DND-41 (cell line): Measurements from ENCODE around the gene IQCH.

Source experiments
- ATAC-seq: fragments of 200-7000 bp; cut with Tn5 transposase; 3 replicates; pipeline ENCODE4 v1.9.1; 2021; ENCODE audit warnings: low read depth; ENCODE audit not compliant: insufficient read depth
- DNase-seq: peaks from one replicate; pipeline ENCODE4 v3.0.0-alpha.2; 2020
- H2AFZ ChIP-seq: 2 replicates; pipeline ENCODE4 v1.6.0; 2012; ENCODE audit warnings: low read depth, low read length
- H3K27ac ChIP-seq: 2 replicates; pipeline ENCODE4 v1.5.1; 2012; ENCODE audit warnings: low read length, inconsistent platforms
- H3K27me3 ChIP-seq: fragments of 200-600 bp; sonication (generic); 2 replicates; pipeline ENCODE4 v1.6.0; 2012; ENCODE audit warnings: low read length, mild to moderate bottlenecking, inconsistent platforms; ENCODE audit not compliant: insufficient read depth, poor library complexity
- H3K36me3 ChIP-seq: 2 replicates; pipeline ENCODE4 v1.5.1; 2012; ENCODE audit warnings: low read length, inconsistent platforms; ENCODE audit not compliant: insufficient read depth
- H3K4me1 ChIP-seq: 2 replicates; pipeline ENCODE4 v1.5.1; 2012; ENCODE audit warnings: mild to moderate bottlenecking, low read length; ENCODE audit not compliant: insufficient read depth
- H3K4me2 ChIP-seq: 2 replicates; pipeline ENCODE4 v1.6.0; 2012; ENCODE audit warnings: mild to moderate bottlenecking, moderate library complexity, low read length, inconsistent platforms; ENCODE audit not compliant: insufficient read depth
- H3K4me3 ChIP-seq, 2 experiments: fragments of 200-600 bp in 1 of 2; shearing (Covaris generic) in 1 of 2; 2 replicates each; pipeline ENCODE4 v1.5.1; 2012 to 2016; ENCODE audit warnings: inconsistent platforms in 2 of 2, low read length in 2 of 2, mild to moderate bottlenecking in 2 of 2, low read depth in 1 of 2, moderate library complexity in 1 of 2
- H3K79me2 ChIP-seq: 2 replicates; pipeline ENCODE4 v1.6.0; 2012; ENCODE audit warnings: low read length, inconsistent platforms; ENCODE audit not compliant: insufficient read depth
- H3K9ac ChIP-seq: 2 replicates; pipeline ENCODE4 v1.6.0; 2012; ENCODE audit warnings: low read depth, mild to moderate bottlenecking, inconsistent platforms, low read length, moderate library complexity
- H3K9me3 ChIP-seq: 2 replicates; pipeline ENCODE4 v1.5.1; 2012; ENCODE audit warnings: low read length, moderate library complexity, mild to moderate bottlenecking, inconsistent platforms; ENCODE audit not compliant: insufficient read depth, severe bottlenecking
- H4K20me1 ChIP-seq: 2 replicates; pipeline ENCODE4 v1.6.0; 2012; ENCODE audit warnings: low read length; ENCODE audit not compliant: insufficient read depth
- CTCF ChIP-seq: IDR thresholded peaks from 2 replicates; pipeline ENCODE4 v1.5.1; 2012; ENCODE audit warnings: borderline replicate concordance, low read length, moderate library complexity, mild to moderate bottlenecking; ENCODE audit not compliant: poor library complexity, severe bottlenecking; ENCODE audit errors: extremely low read depth
- EZH2 ChIP-seq: IDR thresholded peaks from 3 replicates; pipeline ENCODE4 v1.6.1; 2012; ENCODE audit warnings: borderline replicate concordance, low read depth, mild to moderate bottlenecking, moderate library complexity, low read length, inconsistent platforms; ENCODE audit not compliant: severe bottlenecking

IQCH gene

DNA sequence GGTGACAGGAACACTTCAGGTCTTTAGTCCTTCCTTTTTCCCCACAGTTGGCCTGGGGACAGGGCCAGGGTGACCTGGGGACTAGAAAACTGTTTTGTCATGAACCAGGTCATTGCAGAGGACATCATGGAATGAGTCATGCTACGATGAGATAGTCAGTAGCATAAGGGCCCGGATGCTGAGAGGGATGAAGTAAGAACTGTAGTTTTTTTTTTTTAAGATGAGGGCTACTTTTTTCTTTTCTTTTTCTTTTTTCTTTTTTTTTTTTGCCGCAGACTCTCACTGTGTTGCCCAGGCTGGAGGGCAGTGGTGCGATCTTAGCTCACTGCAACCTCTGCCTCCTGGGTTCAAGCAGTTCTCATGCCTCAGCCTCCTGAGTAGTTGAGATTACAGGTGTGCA lies 295.9 kb downstream of the IQCH start:
- no peak overlapping the region for H3K4me2 ChIP-seq
- no peak overlapping the region for H3K27ac ChIP-seq
- no peak overlapping the region for H2AFZ ChIP-seq
- peaks cover 36% of the 10 kb centered on the region for H3K36me3 ChIP-seq
- no peak for DNase-seq
- H3K4me3 ChIP-seq: no peak overlapping the region
- no peak for ATAC-seq
- H3K9ac ChIP-seq: no peak overlapping the region
- H3K9me3 ChIP-seq: no peaks in the 10 kb centered on the region
- H3K27me3 ChIP-seq: no peaks in the 10 kb centered on the region
- no peaks in the 10 kb centered on the region for H4K20me1 ChIP-seq
- H3K79me2 ChIP-seq: peaks cover 19% of the 10 kb centered on the region
- H3K4me1 ChIP-seq: no peaks in the 10 kb centered on the region; the same call in 1 of the 2 replicates
- TF ChIP-seq CTCF (no peak), EZH2 (no peak)

DNA sequence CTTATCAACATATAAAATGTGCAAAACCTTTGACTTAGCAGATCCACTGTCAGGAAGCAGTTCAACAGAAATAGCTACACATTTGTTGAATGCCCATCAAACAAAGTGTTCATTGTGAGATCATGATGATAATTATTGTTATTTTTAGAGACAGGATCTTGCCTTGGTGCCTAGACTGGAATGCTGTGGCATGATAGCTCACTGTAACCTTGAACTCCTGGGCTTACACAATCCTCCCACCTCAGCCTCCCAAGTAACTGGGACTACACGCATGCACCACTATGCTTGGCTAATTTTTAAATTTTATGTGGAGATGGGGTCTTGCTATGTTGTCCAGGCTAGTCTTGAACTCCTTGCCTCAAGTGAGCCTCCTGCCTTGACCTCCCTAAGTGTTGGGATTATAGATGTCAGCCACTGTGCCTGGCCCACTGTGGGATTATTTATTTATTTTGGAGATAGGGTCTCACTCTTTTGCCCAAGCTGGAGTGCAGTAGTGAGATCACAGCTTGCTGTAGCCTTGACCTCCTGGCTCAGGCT lies 296.7 kb downstream of the IQCH start:
- H3K9me3 ChIP-seq: no peaks in the 10 kb centered on the region
- H4K20me1 ChIP-seq: no peaks in the 10 kb centered on the region
- H2AFZ ChIP-seq: no peak overlapping the region
- H3K4me2 ChIP-seq: no peak overlapping the region
- H3K36me3 ChIP-seq: peaks cover 29% of the 10 kb centered on the region
- DNase-seq: no peak
- TF ChIP-seq CTCF (no peak), EZH2 (no peak)
- no peak for ATAC-seq
- no peak overlapping the region for H3K4me3 ChIP-seq
- no peak overlapping the region for H3K9ac ChIP-seq
- peaks cover 12% of the 10 kb centered on the region for H3K79me2 ChIP-seq
- H3K4me1 ChIP-seq: no peaks in the 10 kb centered on the region
- no peak overlapping the region for H3K27ac ChIP-seq
- H3K27me3 ChIP-seq: no peaks in the 10 kb centered on the region
